ENCODE measurements around the gene GP9.

- TF ChIP-seq CTCF (IDR thresholded peaks at IDR 0.05) (no peak), POLR2AphosphoS5 (IDR thresholded peaks at IDR 0.05) (no peak), EP300 (IDR thresholded peaks at IDR 0.05) (no peak)
Measured at GRCh38 chr3:129047553-129047839, 13.1 kb upstream of the GP9 start.

All from suprapubic skin (tissue), 4 donors.